ELF-1 (cell line): ENCODE measurements around the gene GNA15.
A peak's percentile ranks its signal among the peaks of the same experiment; 100 is the strongest.

Experiments used
- DNase-seq: peaks from one replicate; pipeline ENCODE4 v3.0.0-alpha.2; 2016; ENCODE audit warnings: low read depth, low spot score

Gene GNA15

DNA sequence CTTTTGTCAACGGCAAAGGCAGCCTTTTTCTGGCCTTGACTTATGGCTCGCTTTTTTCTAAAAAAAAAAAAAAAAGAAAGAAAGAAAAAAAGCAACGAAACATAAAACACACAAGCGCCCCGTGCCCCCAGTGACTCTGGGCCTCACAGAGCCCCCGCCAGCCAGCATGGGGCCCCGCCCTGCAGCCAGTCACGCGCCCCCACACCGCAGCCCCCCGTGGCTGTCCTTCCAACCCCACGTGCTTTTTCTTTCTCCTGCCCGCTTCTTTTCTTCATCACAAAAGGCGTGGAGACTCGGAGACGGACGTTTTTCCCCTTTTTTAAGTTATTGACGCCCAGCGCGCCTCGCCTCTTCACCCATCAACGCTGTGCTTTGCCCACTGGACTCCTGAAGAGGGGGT, 14.4 kb upstream of the GNA15 start:
- DNase-seq: no peak

- DNase-seq: no peak
Measured at GRCh38 chr19:3121821-3122511, 13.9 kb upstream of the GNA15 start.

DNA sequence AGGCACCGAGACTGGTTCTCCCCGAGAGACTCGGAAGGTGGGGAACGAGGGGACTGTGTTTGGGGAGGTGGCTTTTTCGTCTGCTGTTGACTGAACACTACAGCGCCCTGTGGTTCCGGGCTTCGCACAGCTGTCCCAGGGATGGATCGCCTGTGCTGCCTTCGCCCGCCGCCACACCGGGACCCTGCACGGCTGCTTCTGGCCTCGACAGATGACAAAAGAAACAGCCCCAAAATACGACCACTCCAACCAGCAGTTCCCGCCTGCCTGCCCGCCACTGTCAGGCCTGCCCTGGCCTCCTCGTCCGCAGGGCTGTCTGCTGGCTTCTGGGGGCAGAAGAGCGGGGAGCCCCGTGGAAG, 13.3 kb upstream of the GNA15 start:
- DNase-seq: no peak

DNA sequence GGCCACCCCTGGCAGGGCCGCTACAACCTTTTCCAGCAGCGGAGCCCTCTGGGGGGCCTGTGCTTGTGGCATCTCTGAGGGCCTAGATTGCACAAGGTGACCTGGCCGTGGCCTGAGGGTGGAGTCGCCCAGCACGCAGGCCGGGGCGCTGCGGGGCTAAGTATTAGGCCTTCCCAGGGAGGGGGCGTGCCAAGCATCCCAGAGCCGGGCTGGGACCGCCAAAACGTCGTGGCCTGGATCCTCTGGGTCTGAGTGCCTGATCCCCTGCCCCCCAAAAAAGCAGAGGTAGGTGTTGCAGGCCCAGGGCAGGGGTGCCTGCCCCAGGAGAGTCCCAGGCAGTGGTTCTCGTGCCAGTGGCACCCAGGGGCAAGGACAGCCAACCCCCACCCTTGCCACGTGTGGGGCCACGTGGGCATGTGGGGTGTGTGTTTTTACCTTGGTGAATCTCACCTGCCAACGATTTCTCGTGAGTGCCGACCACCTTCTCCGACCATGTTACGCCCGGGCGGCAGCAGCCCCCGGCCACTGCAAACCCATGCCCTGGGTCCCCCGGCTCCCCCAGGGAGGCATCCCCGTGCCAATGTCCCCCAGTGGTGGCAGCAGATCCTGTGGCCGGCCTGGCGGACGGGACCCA, 12.6 kb upstream of the GNA15 start:
- DNase-seq: no peak

DNA sequence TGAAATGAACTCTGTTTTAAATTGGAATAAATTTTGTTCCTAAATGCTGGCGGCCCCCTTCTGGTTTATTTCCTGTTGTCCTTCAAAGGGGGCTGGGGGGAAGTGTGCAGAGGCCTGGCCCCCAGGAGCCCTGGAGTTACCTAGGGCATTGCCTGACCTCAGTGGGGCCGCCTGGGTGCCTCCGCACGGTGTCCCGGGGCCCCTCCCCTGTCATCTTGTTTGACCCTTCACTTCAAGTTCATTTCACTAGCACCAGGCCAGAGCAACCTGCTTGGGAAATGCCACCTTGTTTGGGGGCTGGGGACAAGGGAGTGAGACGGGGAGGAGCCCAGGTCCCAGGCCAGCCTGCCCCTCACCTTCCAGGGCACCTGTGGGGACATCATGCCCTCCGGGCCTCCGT, 11.9 kb upstream of the GNA15 start:
- DNase-seq: no peak

DNA sequence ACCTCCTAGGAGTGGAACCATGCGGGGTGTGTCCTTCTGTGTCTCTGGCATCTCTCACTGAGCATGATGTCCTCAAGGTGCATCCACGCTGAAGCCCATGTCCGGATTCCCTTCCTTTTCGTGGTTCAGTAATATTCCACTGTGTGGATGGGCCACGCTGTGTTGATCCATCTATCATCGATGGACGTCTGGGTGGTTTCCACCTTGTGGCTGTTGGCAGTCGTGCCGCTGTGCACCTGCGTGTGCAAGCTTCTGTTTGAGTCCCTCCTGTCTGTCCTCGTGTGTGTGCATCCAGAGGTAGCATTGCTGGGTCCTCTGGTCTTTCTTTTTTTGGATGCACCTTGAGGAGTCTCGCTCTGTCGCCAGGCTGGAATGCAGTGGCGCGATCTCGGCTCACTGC, 11.2 kb upstream of the GNA15 start:
- DNase-seq: no peak

GRCh38 chr19:3125900-3126524, 9.8 kb upstream of the GNA15 start:
- DNase-seq: peak; percentile 87

GRCh38 chr19:3129112-3129511, 6.7 kb upstream of the GNA15 start:
- DNase-seq: no peak

- no peak for DNase-seq
Measured at GRCh38 chr19:3131168-3131567, 4.7 kb upstream of the GNA15 start.

DNA sequence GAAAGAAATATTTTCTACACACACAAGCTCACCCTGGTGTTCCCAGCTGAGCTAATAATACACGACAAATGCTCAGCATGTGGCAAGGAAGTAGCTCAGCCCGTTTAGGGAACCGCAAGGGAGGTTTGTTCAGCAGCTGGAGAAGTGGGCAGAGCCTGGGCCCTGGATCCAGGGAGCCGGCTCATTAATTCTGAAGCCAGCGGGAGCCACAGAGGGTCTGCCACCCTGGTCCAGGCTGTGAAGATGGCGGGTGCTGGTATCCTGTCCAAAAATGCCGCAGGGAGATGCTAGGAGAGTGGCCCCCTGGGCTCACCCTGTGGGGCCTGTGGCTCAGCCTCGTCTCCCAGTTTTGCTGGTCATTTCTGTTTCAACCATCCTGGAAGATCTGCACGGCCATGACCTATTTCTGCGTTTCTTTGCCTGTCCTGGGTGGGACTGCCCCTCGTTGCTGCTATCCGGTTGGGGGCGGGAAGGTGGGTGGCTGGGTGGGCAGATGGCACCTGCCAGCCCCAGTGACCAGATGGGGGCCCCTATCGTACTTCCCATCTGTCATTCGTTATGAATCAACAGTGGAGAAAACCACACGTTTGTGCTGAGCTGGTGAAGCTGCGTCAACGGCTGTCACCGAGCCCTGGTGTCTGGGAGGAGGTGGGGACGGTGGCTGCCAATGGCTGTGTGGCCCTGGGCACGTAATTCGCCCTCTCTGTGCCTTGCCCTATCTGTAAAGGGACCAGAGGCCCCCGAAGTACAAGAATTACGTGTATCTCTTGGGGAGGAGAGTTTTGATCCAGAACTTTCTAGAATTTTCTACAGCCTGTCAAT, 2.7 kb upstream of the GNA15 start:
- no peak for DNase-seq

- no peak for DNase-seq
Measured at GRCh38 chr19:3133793-3134116, 2.1 kb upstream of the GNA15 start.

DNA sequence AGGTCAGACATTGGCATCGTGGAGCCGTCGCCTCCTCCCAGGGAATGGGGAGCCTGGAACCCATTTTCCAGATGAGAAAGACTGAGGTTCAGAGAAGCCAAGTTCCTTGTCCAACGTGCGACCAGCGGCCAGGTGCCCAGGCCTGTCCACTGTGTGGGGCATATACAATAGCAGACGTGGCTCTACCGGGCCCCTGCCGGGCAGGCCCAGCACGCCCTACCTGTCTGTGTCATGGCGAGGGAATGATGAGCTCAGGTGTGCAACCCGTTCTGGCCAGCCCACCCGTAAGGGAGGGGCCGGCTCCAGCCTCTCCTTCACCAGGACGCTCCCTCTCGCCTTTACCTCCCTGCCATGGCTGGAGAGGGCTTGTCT, 837 bp downstream of the GNA15 start:
- DNase-seq: no peak

- DNase-seq: no peak
Measured at GRCh38 chr19:3137119-3137518, 1.3 kb downstream of the GNA15 start.

GRCh38 chr19:3138268-3138667, 2.4 kb downstream of the GNA15 start:
- no peak for DNase-seq

DNA sequence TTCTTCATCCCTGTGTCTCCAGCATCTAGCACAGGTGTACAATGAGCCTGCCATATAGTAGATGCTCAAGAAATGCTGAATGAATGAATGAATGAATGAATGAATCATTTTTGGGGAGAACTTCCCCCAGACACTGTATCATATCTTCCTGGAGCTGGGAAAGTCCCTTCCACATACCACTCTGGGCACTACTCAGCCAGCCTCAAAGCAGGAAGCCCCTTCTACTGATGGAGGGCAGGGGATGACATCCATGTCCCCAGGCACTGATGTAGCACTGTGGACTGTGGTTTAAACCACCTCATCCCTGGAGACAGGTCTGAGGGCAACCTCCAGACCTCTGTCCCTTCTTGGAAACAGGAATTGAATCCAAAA, 4.8 kb downstream of the GNA15 start:
- DNase-seq: no peak

GRCh38 chr19:3142292-3142670, 6.4 kb downstream of the GNA15 start:
- no peak for DNase-seq

DNA sequence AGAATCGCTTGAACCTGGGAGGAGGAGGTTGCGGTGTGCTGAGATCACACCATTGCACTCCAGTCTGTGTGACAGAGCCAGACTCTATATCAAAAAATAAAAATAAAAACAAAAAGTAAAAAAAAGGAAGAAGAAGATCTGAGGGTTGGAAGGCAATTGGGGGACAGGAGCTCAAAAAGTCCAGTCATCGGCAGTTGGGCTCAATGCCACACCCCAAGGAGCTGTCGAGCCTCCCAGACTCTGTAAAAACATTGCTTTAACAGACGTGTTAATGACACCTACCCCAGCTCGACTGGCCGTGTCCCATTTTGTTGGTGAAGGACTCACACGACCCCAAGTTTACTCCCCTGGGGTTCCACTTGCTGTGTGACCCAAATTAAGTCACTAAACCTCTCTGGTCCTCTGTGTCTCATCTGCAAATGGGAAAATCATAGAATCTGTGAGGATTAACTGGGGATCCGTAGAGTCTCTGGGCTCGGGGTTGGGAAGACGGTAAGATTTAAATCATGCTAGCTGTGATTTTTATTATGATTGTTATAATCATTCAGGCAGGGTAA, 7.0 kb downstream of the GNA15 start:
- DNase-seq: no peak

GRCh38 chr19:3145909-3146676, 10.3 kb downstream of the GNA15 start:
- DNase-seq: no peak

DNA sequence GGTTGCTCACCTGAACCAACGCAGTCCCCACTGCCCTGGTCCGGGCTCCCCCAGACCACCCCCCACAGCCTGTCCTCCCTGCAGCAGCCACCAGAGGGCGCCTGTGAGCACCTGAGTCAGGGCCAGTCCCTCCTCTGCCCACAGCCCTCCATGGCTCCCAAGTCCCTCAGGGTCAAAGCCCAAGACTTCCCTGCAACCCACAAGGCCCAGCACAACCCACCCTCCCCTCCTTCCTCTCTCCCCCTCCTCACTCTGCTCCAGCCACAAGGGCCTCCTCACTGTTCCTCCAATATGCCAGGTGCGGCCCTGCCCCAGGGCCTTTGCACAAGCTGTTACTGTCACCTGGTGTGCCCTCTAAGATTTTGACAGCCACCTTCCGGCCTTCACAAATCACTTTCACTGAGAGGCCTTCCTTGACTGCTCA, 10.9 kb downstream of the GNA15 start:
- peak; percentile 49 for DNase-seq

GRCh38 chr19:3148503-3148902, 12.7 kb downstream of the GNA15 start:
- no peak for DNase-seq

- DNase-seq: no peak
Measured at GRCh38 chr19:3149089-3149488, 13.3 kb downstream of the GNA15 start.
